C4-2B (cell line): ENCODE data around the gene PPP2R5B.
"Not testable (repeated sequence)": the region's sequence is repeated elsewhere in the genome, so short reads cannot be mapped to it uniquely, and the experiment has no call there.

ENCODE experiments used
- H3K27ac ChIP-seq: fragments of 450-650 bp; 2 replicates; pipeline ENCODE4 v1.5.1; 2017
- CTCF ChIP-seq: fragments of 450-650 bp; conservative IDR thresholded peaks from 2 replicates; pipeline ENCODE4 v1.5.1; 2017; ENCODE audit warnings: mild to moderate bottlenecking
- ZFX ChIP-seq: fragments of 450-650 bp; IDR thresholded peaks from 2 replicates; pipeline ENCODE4 v1.6.1; 2017

The PPP2R5B gene

DNA sequence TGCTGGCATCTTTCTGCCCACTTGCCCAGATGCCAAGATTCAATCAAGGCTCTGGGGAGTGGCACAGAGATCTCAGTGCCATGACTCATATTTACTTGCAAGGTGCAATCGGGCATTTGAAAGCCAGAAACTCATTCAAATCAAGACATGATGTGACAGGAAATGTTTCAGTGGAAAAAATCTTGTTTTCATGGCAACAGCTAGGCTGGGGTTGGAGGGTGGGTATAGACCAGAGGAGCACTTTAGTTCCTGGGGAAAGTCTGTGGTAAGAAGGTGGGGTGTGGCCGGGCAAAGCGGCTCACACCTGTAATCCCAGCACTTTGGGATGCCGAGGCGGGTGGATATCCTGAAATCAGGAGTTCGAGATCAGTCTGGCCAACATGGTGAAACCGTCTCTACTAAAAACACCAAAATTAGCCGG is 46.3 kb downstream of the PPP2R5B start:
- peak overlapping the region; percentile 83; the same call in 1 of the 2 replicates for H3K27ac ChIP-seq
- no peak for TF ChIP-seq ZFX
- no peak for TF ChIP-seq CTCF

DNA sequence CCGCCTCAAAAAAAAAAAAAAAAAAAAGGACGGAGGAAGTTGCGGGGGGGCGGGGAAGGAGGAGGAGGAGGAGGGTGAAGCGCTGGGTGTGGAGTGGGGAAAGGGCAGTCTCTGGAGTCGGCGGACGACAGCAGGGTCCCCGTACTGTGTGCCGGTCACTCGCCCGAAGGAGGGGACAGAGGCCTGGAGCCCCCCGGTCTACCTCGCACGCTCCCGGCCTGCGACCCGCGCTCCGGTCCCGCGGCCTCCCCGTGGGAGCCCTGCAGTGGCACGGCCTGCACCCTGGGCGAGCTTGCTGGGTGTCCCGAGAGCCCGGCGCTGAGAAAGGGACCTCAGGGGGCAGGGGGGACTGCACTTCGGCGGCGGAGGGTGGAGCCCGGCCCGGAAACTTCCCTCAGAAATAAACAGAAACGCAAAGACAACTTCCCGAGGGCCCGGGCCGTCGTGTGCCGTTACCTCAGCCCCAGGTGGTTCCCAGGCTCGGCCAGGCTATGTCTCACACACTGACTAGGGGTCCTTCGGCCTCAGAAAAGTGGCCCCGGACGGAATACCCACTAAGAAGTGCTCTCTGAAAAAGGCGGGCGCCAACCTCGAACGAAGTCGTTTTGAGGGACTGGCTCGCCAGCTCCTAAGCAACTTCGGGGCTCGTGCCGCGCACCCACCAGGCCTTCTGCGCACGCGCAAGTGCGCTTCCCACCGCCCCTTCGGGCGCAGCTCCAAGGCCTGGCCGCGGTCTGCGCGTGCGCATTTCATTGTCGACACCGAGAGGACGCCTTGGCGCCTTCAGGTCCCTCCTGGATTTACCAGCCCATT is 47.1 kb downstream of the PPP2R5B start, which contains the start of gene MAJIN:
MAJIN (minus strand) TSS at position 688 of the 813 bp plus-strand sequence. CDS start 12,703 bp downstream, outside the sequence.
- peak within 1 kb of the TSS; percentile 83 for H3K27ac ChIP-seq
- peak; percentile 86 for TF ChIP-seq ZFX
- TF ChIP-seq CTCF: no peak

- H3K27ac ChIP-seq: no peak overlapping the region
- TF ChIP-seq CTCF: no peak
- TF ChIP-seq ZFX: no peak
These were observed 49.6 kb downstream of the PPP2R5B start for GRCh38 chr11:64974124-64974523.

GRCh38 chr11:64976651-64977050 is 52.2 kb downstream of the PPP2R5B start:
- no peak for TF ChIP-seq ZFX
- no peak for TF ChIP-seq CTCF
- H3K27ac ChIP-seq: no peak overlapping the region

DNA sequence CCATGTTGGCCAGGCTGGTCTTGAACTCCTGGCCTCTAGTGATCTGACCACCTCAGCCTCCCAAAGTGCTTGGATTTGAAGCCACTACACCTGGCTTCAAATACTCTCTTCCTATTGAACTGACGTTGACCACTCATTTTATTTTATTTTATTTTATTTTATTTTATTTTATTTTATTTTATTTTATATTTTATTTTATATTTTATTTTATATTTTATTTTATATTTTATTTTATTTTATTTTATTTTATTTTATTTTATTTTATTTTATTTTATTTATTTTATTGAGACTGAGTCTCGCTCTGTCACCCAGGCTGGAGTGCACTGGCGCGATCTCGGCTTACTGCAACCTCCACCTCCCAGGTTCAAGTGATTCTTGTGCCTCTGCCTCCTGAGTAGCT is 58.9 kb downstream of the PPP2R5B start:
- H3K27ac ChIP-seq: not testable (repeated sequence)
